GM12878 (cell line): ENCODE data around the gene MEF2C.

Source experiments
- CBX5 ChIP-seq: sonication (generic); IDR thresholded peaks from 2 replicates; pipeline ENCODE4 v1.6.1; 2016; ENCODE audit warnings: low read depth, moderate library complexity, mild to moderate bottlenecking, inconsistent platforms
- EP300 ChIP-seq, 2 experiments: fragments of 150-350 bp in 1 of 2; IDR thresholded peaks; 2 replicates each; pipeline ENCODE4 v1.6.1; 2011 to 2012; ENCODE audit warnings: low read depth in 2 of 2, low read length in 2 of 2, borderline replicate concordance in 1 of 2, improper control_type of control experiment in 1 of 2, inconsistent platforms in 1 of 2; ENCODE audit not compliant: control insufficient read depth in 1 of 2
- EZH2 ChIP-seq: IDR thresholded peaks from 2 replicates; pipeline ENCODE4 v1.6.1; 2012; ENCODE audit warnings: low read depth, mild to moderate bottlenecking, control low read depth, inconsistent platforms, low read length, borderline replicate concordance; ENCODE audit not compliant: control insufficient read depth
- POLR2A ChIP-seq: IDR thresholded peaks from 2 replicates; pipeline ENCODE4 v1.6.1; 2011; ENCODE audit warnings: low read depth, mild to moderate bottlenecking, low read length
- SMARCA5 ChIP-seq: fragments of 450-650 bp; IDR thresholded peaks from 2 replicates; pipeline ENCODE4 v1.6.1; 2017; ENCODE audit warnings: mild to moderate bottlenecking
- SP1 ChIP-seq: IDR thresholded peaks from one replicate; pipeline ENCODE4 v1.6.1; 2011; ENCODE audit warnings: low read depth, low read length
- TF ChIP-seq, protein P1 (sequence below): fragments of 450-650 bp; IDR thresholded peaks from 2 replicates; pipeline ENCODE4 v1.6.1; 2014; ENCODE audit warnings: mild to moderate bottlenecking
- TF ChIP-seq, protein P2 (sequence below): fragments of 450-650 bp; IDR thresholded peaks from 2 replicates; pipeline ENCODE4 v1.6.1; 2016; ENCODE audit warnings: mild to moderate bottlenecking

GRCh38 chr5:88842784-88843183 lies 40.2 kb downstream of the MEF2C start:
- TF ChIP-seq POLR2A (no peak), EZH2 (no peak), EP300 (IDR thresholded peaks at IDR 0.05; ENCODE audit: borderline replicate concordance in 1 of 2, control insufficient read depth in 1 of 2, low read depth in 2 of 2, low read length in 2 of 2) (no peak), SP1 (no peak), SMARCA5 (no peak), CBX5 (no peak)
- TF ChIP-seq, protein P1, sequence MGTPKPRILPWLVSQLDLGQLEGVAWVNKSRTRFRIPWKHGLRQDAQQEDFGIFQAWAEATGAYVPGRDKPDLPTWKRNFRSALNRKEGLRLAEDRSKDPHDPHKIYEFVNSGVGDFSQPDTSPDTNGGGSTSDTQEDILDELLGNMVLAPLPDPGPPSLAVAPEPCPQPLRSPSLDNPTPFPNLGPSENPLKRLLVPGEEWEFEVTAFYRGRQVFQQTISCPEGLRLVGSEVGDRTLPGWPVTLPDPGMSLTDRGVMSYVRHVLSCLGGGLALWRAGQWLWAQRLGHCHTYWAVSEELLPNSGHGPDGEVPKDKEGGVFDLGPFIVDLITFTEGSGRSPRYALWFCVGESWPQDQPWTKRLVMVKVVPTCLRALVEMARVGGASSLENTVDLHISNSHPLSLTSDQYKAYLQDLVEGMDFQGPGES = no peak
- TF ChIP-seq, protein P2, sequence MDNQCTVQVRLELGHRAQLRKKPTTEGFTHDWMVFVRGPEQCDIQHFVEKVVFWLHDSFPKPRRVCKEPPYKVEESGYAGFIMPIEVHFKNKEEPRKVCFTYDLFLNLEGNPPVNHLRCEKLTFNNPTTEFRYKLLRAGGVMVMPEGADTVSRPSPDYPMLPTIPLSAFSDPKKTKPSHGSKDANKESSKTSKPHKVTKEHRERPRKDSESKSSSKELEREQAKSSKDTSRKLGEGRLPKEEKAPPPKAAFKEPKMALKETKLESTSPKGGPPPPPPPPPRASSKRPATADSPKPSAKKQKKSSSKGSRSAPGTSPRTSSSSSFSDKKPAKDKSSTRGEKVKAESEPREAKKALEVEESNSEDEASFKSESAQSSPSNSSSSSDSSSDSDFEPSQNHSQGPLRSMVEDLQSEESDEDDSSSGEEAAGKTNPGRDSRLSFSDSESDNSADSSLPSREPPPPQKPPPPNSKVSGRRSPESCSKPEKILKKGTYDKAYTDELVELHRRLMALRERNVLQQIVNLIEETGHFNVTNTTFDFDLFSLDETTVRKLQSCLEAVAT = no peak
